Brain pericyte (primary cell): Measurements from ENCODE around the gene MCF2L.

Experiments
- DNase-seq: peaks from one replicate; pipeline ENCODE4 v3.0.0-alpha.2; 2012; ENCODE audit warnings: low read depth, low spot score

The MCF2L gene

GRCh38 chr13:112997188-112998130 is 28.4 kb downstream of the MCF2L start:
- no peak for DNase-seq

- no peak for DNase-seq
Observed at GRCh38 chr13:112998521-112999280, 29.7 kb downstream of the MCF2L start.

GRCh38 chr13:112999414-113000177 is 30.6 kb downstream of the MCF2L start:
- no peak for DNase-seq

- DNase-seq: no peak
Observed at GRCh38 chr13:113000575-113000974, 31.6 kb downstream of the MCF2L start.

GRCh38 chr13:113001241-113002140 is 32.5 kb downstream of the MCF2L start:
- no peak for DNase-seq

- no peak for DNase-seq
Observed at GRCh38 chr13:113002206-113002912, 33.3 kb downstream of the MCF2L start.

DNA sequence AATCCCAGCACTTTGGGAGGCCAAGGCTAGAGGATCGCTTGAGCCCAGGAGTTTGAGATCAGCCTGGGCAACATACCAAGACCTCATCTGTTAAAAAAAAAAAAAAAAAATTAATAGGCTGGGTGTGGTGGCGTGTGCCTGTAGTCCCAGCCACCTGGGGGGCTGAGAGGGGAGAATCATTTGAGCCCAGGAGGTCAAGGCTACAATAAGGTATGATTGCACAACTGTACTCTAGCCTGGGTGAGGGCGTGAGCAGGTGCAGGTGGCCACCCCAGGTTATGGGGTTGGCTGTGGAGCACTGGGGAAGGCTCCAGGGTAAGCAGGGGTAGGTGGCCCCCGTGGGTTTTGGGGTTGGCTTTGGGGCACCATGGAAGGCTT is 33.9 kb downstream of the MCF2L start:
- DNase-seq: no peak

DNA sequence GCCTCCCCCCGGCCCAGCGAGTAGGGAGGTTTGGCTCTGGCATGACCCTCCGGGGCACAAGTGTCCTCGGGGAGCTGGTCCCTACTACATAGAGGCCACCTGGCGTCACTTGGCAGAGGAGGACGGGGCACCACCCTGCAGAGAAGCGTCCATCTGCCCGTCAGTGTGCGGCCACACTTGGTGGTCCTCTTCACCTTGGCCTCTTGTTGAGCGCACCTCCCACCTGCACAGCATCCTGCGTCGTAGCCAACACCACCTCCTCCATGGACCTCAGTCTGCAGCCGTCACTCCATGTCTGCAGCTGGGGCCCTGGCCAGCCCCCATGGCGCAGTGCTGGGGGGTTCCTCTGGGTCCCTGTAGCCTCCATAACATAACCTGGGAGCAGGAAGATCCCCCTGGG is 35.1 kb downstream of the MCF2L start:
- DNase-seq: no peak

- DNase-seq: no peak
Observed at GRCh38 chr13:113005076-113005865, 36.3 kb downstream of the MCF2L start.

DNA sequence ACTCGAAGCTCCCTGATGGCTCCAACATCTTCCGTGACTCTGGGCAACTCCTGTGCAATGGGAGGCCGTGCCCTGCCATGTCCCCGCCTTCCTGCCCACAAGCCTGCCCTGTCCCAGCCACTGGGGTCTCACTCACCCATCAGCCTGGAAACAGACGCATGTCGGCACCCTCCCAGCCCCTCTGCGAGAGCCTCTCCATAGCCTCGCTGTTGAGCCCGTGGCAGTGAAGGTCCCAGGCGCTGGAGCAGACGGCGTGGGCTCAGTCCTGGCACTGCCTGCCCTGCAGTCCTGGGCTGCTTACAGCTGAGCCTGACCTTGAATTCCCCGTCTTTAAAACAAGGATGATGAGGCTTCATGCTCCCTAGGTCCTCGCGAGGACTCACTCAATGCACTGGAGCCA is 37.0 kb downstream of the MCF2L start:
- no peak for DNase-seq

GRCh38 chr13:113006660-113007059 is 37.6 kb downstream of the MCF2L start:
- DNase-seq: no peak

DNA sequence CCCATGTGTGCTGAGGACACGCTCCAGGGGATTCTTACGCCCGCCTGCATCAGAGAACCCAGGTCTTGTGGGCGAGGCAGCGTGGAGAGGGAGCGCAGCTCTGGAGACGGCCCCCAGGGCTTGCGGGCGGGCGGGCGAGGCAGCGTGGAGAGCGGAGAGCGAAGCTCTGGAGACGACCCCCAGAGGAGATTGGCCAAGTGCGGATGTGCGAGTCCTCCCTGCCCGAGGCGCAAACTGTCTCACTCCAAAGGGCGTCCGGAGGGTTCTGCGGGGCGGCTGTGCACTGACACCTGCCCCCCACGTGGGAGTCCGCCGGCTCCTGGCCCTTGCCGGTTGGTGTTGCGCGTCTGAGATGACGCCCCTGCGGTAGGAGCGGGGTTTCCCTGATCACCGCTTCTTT is 39.8 kb downstream of the MCF2L start:
- DNase-seq: no peak

- DNase-seq: no peak
Observed at GRCh38 chr13:113009743-113010509, 40.9 kb downstream of the MCF2L start.

DNA sequence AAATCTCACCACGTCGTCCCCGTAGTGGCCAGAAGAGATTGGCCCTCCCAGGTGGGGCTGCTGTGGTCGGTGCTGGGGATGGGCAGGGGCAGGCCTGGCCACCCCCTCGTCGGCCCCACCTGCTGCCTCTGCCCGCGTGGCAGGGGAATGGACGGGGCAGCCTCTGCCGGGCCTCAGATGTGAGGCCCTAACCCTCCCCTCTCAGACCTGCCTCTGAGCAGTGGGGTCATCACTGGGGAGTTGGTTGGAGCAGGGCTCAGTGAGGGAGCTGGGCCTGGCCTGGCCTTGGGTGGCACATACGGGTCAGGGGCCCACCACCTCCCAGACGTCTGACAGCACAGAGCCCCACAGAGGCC is 41.5 kb downstream of the MCF2L start:
- no peak for DNase-seq

DNA sequence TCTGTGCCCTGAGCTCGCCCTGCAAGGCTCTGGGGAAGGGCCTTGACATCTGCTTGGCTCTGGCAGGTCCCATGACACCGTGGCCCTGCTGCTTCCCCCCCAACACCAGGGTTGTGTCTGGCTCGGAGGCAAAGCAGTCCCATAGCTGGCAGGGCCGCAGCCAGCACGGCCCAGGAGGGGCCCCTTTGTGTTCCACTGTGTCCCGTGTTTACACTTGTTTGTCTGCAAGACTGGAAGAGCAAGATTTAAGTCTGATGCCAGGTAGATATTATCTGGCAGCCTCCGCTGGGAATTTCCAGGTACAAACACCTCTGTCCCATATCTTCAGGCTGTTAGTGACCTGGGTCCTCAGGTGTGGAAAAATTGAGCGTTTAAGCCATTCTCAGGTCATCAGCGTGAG is 44.3 kb downstream of the MCF2L start:
- DNase-seq: no peak

DNA sequence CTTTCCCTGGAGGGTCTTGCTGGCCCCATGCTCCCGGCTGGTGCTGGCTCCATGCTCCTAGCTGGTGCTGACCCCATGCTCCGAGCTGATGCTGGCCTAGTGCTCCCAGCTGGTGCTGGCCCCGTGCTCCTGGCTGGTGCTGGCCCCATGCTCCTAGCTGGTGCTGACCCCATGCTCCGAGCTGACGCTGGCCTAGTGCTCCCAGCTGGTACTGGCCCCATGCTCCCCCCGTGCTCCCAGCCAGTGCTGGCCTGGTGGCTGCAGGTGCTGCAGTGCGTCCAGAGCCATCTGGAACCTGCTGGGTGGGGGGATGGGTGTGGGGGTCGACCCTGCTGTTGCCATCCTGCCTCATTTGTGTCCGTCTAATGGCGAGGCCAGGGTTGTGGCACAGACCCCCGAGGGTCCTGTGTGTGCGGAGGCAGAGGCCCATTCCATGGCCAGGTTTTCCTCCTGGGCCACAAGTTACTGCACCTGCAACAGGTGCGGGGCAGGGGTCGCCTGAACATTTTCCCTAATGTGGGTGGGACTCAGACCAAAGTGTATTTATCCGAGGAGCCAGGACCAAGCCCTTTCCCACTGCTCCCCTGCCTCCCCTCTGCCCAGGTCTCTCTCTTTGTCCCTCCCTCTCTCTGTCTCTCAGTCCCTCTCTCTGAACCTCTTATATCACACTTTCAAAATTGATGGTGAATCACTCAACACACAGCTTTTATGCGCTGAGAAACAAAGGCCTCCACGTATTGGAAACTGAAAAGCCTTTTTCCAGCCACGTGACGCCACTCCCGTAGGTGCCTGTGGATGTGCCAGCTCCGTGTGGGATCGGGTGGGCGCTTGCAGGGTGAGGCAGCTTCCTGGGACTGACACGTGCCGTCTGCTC is 45.1 kb downstream of the MCF2L start:
- no peak for DNase-seq

- no peak for DNase-seq
Observed at GRCh38 chr13:113014752-113015745, 46.0 kb downstream of the MCF2L start.
